ENCODE data around the gene CLCF1. TPM values are rescaled to one million over a fixed set of nuclear protein-coding genes. Genes with fewer than 3 reads are reported as not detected.
A peak's percentile ranks its signal among the peaks of the same experiment; 100 is the strongest.

CLCF1 gene
- total RNA-seq, 2 experiments from 2014 or later, result not detected

DNA sequence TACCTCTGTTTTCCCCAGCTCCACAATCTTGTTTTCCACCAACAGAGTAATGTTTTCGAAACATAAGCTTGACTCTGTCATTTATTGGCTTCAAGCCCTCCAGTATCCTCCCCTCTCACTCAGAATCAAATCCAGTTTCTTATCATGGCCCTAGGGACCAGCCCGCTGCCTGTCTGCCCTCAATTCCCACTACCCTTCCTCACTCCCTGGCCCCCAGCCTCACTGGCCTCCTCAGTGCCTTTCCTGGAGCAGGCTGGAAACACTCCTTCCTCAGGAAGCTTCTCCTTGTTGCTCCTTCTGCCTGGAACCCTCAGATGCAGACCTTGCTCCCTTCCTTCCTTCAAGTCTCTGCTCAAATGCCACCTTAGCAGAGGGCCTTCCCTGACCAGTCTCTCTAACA, 23.9 kb downstream of the CLCF1 start:
- intact Hi-C loops (cut with micrococcal nuclease), result no loop called here
- no peaks in the 10 kb centered on the region for H3K9me3 Mint-ChIP-seq
- no peaks in the 10 kb centered on the region for H3K27me3 Mint-ChIP-seq (ENCODE audit: low read depth)
- peak overlapping the region; percentile 22 for H3K27ac Mint-ChIP-seq
- no peak for DNase-seq
- CTCF ChIA-PET, result interaction anchor here (0.6 to 17.3 kb wide), 4 partner anchors 8 to 87 kb away, joined by 3 to 636 read pairs (median 4); partner anchors contain the start of gene CLCF1
- H3K4me1 Mint-ChIP-seq (ENCODE audit: low read depth), result peaks cover 75% of the 10 kb centered on the region
- H3K4me3 Mint-ChIP-seq, result no peak overlapping the region
- no peaks in the 10 kb centered on the region for H3K36me3 Mint-ChIP-seq (ENCODE audit: low read depth)

DNA sequence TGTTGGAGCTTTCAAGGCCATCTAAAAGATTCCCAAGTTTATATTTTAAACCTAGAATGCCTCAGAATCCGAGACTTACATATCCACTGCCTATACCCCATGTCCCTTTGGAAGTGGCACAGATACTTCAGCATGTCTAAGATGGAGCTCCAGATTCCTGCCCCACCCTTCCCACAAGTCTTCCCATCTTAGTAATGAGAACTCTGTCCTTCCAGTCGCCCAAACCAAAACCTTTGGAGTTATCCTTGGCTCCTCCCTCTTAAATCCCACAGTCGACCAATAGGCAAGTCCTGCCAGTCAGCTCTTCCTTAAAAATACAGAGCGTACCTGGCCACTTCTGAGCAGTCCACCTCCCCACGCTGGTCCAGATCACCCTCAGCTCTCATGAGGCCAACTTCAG, 24.4 kb downstream of the CLCF1 start:
- Mint-ChIP-seq H3K27ac (no peak overlapping the region), H3K9me3 (no peaks in the 10 kb centered on the region), H3K4me3 (no peak overlapping the region), H3K27me3 (ENCODE audit: low read depth) (no peaks in the 10 kb centered on the region), H3K36me3 (ENCODE audit: low read depth) (no peaks in the 10 kb centered on the region), H3K4me1 (ENCODE audit: low read depth) (peaks cover 75% of the 10 kb centered on the region)
- intact Hi-C loops (cut with micrococcal nuclease), result no loop called here
- no peak for DNase-seq
- CTCF ChIA-PET, result interaction anchor here (0.6 to 17.3 kb wide), 4 partner anchors 8 to 87 kb away, joined by 3 to 636 read pairs (median 4); partner anchors contain the start of gene CLCF1

DNA sequence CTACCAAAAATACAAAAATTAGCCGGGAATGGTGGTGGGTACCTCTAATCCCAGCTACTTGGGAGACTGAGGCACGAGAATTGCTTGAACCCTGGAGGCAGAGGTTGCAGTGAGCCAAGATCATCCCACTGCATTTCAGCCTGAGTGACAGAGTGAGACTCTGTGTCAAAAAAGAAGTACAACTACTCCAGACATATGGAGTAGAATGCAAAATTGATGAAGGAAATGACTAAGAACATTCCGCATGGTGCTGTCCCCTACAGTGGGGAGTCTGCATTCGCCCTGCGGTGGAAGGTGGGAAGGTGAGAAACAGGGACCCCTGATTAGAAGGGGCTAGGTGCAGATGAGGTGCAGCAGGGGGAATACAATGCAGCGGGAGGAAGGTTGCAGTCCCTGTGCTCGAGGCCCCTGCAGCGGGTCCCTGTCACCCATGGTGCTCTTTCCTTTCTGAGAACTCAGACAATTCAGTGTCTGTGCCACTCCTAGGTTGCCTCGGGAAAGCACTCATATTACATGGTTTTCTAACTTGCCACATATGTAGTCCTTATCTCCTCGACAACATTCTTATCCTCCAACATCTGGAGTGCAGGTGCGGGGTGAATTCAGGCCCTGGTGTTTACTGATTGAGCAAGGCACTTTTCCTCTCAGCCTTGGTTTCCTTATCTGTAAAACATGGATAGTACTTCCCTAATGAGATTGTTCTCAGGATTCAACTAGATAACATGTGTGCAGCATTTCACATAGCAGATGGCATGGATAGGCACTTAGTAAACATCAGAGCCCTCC, 25.2 kb downstream of the CLCF1 start:
- Mint-ChIP-seq H3K36me3 (ENCODE audit: low read depth) (no peaks in the 10 kb centered on the region), H3K27me3 (ENCODE audit: low read depth) (no peaks in the 10 kb centered on the region), H3K4me1 (ENCODE audit: low read depth) (peaks cover 72% of the 10 kb centered on the region), H3K27ac (no peak overlapping the region), H3K4me3 (no peak overlapping the region), H3K9me3 (no peaks in the 10 kb centered on the region)
- intact Hi-C loops (cut with micrococcal nuclease), result no loop called here
- DNase-seq, result no peak
- CTCF ChIA-PET, result interaction anchor here (0.8 to 17.3 kb wide), 6 partner anchors 9 to 86 kb away, joined by 3 to 636 read pairs (median 28); partner anchors contain the start of gene CLCF1

DNA sequence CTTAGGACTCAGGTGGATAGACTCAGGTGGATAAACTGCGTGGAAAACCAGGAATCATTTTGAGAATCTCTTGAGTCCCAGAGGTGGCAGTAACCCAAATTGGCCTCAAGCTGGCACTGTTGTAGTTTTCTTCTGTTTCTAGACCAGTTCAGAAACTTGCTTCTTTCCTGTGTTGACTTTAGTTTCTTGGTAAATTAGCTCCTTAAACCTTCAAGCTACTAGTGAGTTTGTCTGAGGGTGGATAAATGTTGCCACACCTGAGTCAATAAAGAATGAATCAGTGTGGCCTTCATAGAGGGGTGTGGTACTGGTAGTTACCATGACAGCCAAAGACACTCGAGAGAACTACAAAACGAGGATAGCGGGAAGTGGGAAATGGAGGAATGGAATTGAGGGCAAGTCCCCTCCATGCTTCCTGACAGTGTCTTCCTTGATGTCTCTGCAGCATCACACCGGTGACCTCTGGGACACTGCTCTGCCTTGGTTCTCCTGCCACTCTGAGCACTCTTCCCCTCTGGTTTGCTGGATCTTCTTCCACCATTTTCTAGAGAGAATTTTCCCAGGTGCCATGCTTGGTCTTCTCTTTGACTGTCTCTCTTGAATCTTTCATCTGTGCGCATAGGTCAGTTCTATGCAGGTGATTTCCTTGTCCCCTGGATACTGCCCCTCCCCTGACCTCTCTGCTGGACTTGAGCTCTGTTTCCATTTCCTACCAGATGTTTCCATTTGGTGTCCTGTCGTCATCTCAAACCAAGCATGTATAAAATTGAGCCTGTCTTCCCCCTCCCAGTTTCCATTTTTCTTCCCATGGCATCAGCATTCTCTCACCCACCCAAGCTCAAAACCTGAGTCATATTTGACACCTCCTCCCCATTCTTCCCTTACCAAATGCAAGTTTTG, 27.2 kb downstream of the CLCF1 start:
- intact Hi-C loops (cut with micrococcal nuclease), result loop anchor here (1.0 to 2.0 kb wide), 2 partner anchors 29 to 36 kb away; no protein-coding TSS in a partner anchor
- DNase-seq, result peak; percentile 59
- H3K9me3 Mint-ChIP-seq, result peaks cover 2% of the 10 kb centered on the region
- peak overlapping the region; percentile 90 for H3K27ac Mint-ChIP-seq
- H3K4me3 Mint-ChIP-seq, result no peak overlapping the region
- no peaks in the 10 kb centered on the region for H3K36me3 Mint-ChIP-seq (ENCODE audit: low read depth)
- peaks cover 60% of the 10 kb centered on the region for H3K4me1 Mint-ChIP-seq (ENCODE audit: low read depth)
- CTCF ChIA-PET, result interaction anchor here (0.7 to 4.8 kb wide), 31 partner anchors 9 to 302 kb away, joined by 3 to 73 read pairs (median 6); partner anchors contain the start of genes CLCF1, POLD4, PPP1CA and RAD9A
- no peaks in the 10 kb centered on the region for H3K27me3 Mint-ChIP-seq (ENCODE audit: low read depth)

DNA sequence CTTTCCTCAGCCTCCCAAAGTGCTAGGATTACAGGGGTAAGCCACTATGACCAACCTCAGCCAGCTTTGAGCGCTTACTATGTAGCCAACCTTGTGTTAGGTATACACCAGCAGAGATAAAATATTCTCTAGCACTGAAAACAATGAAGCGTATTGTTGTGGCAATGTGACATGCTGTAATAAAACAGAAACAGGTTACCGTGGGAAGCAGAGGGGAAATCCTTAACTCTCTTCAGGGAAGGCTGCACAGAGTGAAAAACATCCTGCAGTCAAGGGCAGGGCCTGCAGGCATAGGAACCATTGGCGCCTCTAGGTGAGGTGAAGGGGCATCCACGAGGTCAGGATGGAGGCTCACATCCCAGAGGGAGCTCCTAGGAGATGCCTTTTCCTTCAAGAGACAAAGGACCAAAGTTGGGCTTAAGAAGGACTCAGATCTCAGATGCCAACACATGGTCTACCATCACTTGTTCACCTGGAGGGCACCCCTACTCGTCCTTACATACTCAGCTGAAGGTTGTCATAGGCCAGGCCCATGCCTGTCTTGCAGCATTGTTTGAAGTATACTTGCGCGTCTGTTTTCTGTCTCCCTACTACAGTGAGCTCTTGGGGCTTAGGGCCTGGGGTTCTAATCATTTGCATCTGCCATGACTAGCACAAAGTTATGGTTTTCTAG, 28.0 kb downstream of the CLCF1 start:
- peak overlapping the region; percentile 90 for H3K27ac Mint-ChIP-seq
- H3K4me3 Mint-ChIP-seq, result no peak overlapping the region
- peak; percentile 53 for DNase-seq
- peaks cover 56% of the 10 kb centered on the region for H3K4me1 Mint-ChIP-seq (ENCODE audit: low read depth)
- no peaks in the 10 kb centered on the region for H3K27me3 Mint-ChIP-seq (ENCODE audit: low read depth)
- intact Hi-C loops (cut with micrococcal nuclease), result loop anchor here (2.0 kb wide), 1 partner anchor 29 kb away; no protein-coding TSS in a partner anchor
- H3K9me3 Mint-ChIP-seq, result peaks cover 2% of the 10 kb centered on the region
- H3K36me3 Mint-ChIP-seq (ENCODE audit: low read depth), result no peaks in the 10 kb centered on the region
- CTCF ChIA-PET, result interaction anchor here (0.5 to 4.8 kb wide), 30 partner anchors 10 to 303 kb away, joined by 3 to 73 read pairs (median 6); partner anchors contain the start of genes CLCF1, GRK2, POLD4 and PPP1CA

DNA sequence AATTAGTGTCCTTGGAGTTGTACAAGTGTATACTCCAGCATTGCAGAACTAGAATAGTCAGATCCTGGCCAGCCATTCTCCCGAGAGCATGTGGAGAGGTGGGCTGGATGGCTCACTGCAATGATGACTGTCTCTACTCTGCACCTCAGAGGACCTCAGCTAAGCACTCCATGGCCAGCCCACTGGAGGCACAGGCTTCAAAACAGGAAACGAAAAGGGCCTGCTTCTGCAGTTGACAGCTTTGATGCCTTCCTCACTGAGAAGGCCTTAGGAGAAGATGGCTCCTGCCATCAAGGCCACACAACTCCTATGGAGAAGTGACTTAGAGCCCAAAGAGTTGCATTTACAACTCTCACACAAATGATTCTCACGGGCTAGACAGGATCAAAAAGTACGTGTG, 29.1 kb downstream of the CLCF1 start:
- Mint-ChIP-seq H3K27me3 (ENCODE audit: low read depth) (no peaks in the 10 kb centered on the region), H3K36me3 (ENCODE audit: low read depth) (no peaks in the 10 kb centered on the region), H3K9me3 (peaks cover 2% of the 10 kb centered on the region), H3K27ac (peak overlapping the region; percentile 90), H3K4me3 (no peak overlapping the region), H3K4me1 (ENCODE audit: low read depth) (peaks cover 49% of the 10 kb centered on the region)
- CTCF ChIA-PET, result interaction anchor here (0.6 to 4.8 kb wide), 11 partner anchors 11 to 82 kb away, joined by 3 to 73 read pairs (median 11); partner anchors contain the start of genes CLCF1, POLD4 and PPP1CA
- peak; percentile 58 for DNase-seq
- intact Hi-C loops (cut with micrococcal nuclease), result loop anchor here (2.0 kb wide), 1 partner anchor 27 kb away; no protein-coding TSS in a partner anchor

DNA sequence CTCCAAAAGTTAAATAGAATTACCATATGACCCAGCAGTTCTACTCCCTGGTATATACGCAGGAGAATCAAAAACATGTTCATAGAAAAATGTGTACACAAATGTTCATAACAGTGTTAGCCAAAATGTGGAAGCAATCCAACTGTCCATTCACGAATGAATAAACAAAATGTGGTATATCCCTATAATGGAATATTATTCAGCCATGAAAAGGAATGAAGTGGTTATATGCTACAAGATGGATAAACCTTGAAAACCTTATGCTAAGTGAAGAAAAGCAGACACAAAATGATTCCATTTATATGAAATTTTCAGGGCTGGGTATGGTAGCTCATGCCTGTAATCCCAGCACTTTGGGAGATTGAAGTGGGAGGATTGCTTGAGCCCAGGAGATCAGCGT, 36.1 kb downstream of the CLCF1 start:
- Mint-ChIP-seq H3K4me1 (ENCODE audit: low read depth) (no peaks in the 10 kb centered on the region), H3K9me3 (no peaks in the 10 kb centered on the region), H3K36me3 (ENCODE audit: low read depth) (no peaks in the 10 kb centered on the region), H3K4me3 (no peak overlapping the region), H3K27ac (no peak overlapping the region), H3K27me3 (ENCODE audit: low read depth) (no peaks in the 10 kb centered on the region)
- intact Hi-C loops (cut with micrococcal nuclease), result no loop called here
- CTCF ChIA-PET, result interaction anchor here (1.1 to 1.3 kb wide), 2 partner anchors 20 to 91 kb away, joined by 3 read pairs; no protein-coding TSS in a partner anchor
- DNase-seq, result no peak

DNA sequence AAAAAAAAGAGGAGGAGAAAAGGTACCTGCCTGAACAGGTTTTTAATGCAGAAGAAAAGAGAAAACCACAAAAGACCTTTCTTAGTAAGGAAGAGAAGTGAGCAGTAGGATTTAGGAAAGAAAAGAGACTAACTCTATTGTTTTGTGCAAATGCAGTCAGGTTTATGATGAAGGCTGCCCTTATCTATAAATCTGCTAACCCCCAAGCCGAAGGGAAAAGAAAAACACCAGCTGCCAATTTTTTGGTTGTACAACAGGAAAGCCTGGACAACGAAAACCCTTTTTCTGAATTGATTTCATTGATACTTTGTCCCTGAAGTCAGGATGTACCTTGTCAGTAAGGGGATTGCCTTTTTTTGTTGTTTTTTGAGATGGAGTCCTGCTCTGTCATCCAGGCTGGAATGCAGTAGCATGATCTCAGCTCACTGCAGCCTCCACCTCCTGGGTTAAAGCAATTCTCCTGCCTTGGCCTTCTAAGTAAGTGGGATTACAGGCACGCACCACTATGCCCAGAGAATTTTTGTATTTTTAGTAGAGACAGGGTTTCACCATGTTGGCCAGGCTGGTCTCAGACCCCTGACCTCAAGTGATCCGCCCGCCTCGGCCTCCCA, 41.2 kb downstream of the CLCF1 start:
- no peak for DNase-seq
- CTCF ChIA-PET, result interaction anchor here (1.0 to 4.4 kb wide), 4 partner anchors 12 to 50 kb away, joined by 3 to 17 read pairs (median 9); no protein-coding TSS in a partner anchor
- H3K4me3 Mint-ChIP-seq, result no peak overlapping the region
- intact Hi-C loops (cut with micrococcal nuclease), result no loop called here
- H3K27me3 Mint-ChIP-seq (ENCODE audit: low read depth), result no peaks in the 10 kb centered on the region
- no peak overlapping the region for H3K27ac Mint-ChIP-seq
- H3K4me1 Mint-ChIP-seq (ENCODE audit: low read depth), result no peaks in the 10 kb centered on the region
- no peaks in the 10 kb centered on the region for H3K9me3 Mint-ChIP-seq
- no peaks in the 10 kb centered on the region for H3K36me3 Mint-ChIP-seq (ENCODE audit: low read depth)

DNA sequence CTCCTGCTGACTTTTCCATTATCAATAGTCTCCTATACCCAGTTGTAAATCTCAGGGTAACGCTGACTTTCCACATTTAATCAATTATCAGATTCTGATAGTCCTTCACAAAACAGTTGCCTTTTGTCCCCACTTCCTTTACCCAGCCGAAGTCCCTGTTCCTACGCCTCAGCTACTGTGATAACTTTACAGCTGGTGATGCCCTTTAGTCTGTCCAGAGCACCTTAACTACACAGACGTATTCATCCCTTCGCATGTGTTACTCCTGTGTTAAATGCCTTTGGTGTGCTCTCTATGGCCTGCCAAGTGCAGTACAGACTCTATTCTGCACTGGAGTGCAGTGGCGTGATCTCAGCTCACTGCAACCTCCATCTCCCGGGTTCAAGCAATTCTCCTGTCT, 49.9 kb downstream of the CLCF1 start:
- H3K4me1 Mint-ChIP-seq (ENCODE audit: low read depth), result peaks cover 4% of the 10 kb centered on the region
- H3K36me3 Mint-ChIP-seq (ENCODE audit: low read depth), result no peaks in the 10 kb centered on the region
- no peak overlapping the region for H3K27ac Mint-ChIP-seq
- no peak overlapping the region for H3K4me3 Mint-ChIP-seq
- intact Hi-C loops (cut with micrococcal nuclease), result no loop called here
- CTCF ChIA-PET, result interaction anchor here (1.8 to 5.0 kb wide), 4 partner anchors 22 to 62 kb away, joined by 6 to 43 read pairs (median 23); no protein-coding TSS in a partner anchor
- H3K27me3 Mint-ChIP-seq (ENCODE audit: low read depth), result no peaks in the 10 kb centered on the region
- DNase-seq, result no peak
- no peaks in the 10 kb centered on the region for H3K9me3 Mint-ChIP-seq

DNA sequence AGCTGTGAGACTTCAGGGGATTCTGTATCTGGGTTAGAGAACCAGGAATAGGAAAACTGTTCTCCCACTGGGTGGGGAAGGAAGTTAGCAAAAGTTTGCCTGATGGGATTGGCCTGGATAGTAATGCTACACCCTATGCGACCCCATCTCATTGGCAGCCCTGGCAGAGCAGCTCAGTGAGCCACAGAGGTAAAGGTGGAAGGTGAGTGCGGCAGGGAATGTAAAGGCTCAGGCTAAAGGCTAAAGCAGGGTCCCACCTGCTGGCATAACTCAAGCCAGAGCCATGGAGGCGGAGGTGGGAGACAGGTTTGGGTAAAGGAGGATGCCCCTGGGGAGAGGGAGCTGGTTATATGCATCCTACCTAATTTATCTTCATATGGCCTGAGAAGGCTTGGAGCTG, 51.3 kb downstream of the CLCF1 start:
- no peak for DNase-seq
- intact Hi-C loops (cut with micrococcal nuclease), result no loop called here
- Mint-ChIP-seq H3K27ac (no peak overlapping the region), H3K4me1 (ENCODE audit: low read depth) (peaks cover 8% of the 10 kb centered on the region), H3K4me3 (no peak overlapping the region), H3K27me3 (ENCODE audit: low read depth) (no peaks in the 10 kb centered on the region), H3K9me3 (no peaks in the 10 kb centered on the region), H3K36me3 (ENCODE audit: low read depth) (no peaks in the 10 kb centered on the region)
- CTCF ChIA-PET, result interaction anchor here (0.9 to 5.0 kb wide), 5 partner anchors 24 to 422 kb away, joined by 3 to 43 read pairs (median 14); no protein-coding TSS in a partner anchor

DNA sequence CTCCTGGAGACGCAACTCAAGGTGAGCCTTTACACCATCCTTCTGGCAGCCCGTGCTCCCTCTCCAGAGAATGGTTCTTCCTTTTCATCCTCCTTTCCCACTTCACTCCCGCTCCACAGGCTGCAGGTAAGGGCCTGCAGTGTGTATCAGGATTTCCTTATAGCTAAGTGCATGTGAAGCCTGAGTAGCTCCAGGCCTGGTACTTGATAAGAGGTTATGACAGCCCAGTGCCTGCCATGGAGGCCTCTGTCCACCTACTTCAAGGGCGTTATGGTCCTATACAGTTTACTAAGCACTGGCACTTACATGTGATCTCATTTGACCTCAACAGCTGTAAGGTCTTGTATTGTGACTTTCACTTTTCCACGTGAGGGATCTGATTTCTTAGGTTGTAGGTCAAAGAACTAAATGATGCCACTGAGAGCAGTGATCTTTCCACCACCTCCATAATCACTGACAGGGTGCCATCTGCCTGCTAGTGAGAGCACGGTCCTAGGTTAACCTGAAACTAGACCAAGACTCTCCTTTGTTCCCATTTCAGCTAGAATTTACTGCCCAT, 52.0 kb downstream of the CLCF1 start:
- CTCF ChIA-PET, result interaction anchor here (0.5 to 5.0 kb wide), 8 partner anchors 24 to 195 kb away, joined by 3 to 43 read pairs (median 10); no protein-coding TSS in a partner anchor
- DNase-seq, result no peak
- H3K27ac Mint-ChIP-seq, result no peak overlapping the region

More for the DNA sequence above, 52.0 kb downstream of the CLCF1 start:
- Mint-ChIP-seq H3K27me3 (ENCODE audit: low read depth) (no peaks in the 10 kb centered on the region), H3K4me1 (ENCODE audit: low read depth) (peaks cover 8% of the 10 kb centered on the region), H3K9me3 (no peaks in the 10 kb centered on the region), H3K36me3 (ENCODE audit: low read depth) (no peaks in the 10 kb centered on the region), H3K4me3 (no peak overlapping the region)
- intact Hi-C loops (cut with micrococcal nuclease), result no loop called here
